Gastrocnemius medialis (tissue), 4 donors: ENCODE measurements around the gene UNC5B.

ENCODE experiments used
- CTCF ChIP-seq, 5 experiments: fragments of 450-650 bp in 3 of 5; fragments of 200-600 bp in 2 of 5; sonication (generic) in 2 of 5; IDR thresholded peaks in 4 of 5; conservative IDR thresholded peaks in 1 of 5; 1 replicate in 4 of 5; 2 replicates in 1 of 5; pipeline ENCODE4 v1.5.1; 2016 to 2019; ENCODE audit warnings: antibody characterized with exemption in 5 of 5, mild to moderate bottlenecking in 3 of 5, moderate library complexity in 3 of 5
- POLR2A ChIP-seq, 2 donors: fragments of 450-650 bp; IDR thresholded peaks; one replicate each; pipeline ENCODE4 v1.6.1; 2017; ENCODE audit warnings: antibody characterized with exemption in 2 of 2, mild to moderate bottlenecking in 2 of 2, moderate library complexity in 2 of 2

- TF ChIP-seq CTCF (IDR thresholded peaks at IDR 0.05 in 4 of 5, conservative IDR thresholded peaks at IDR 0.05 in 1 of 5) (no peak), POLR2A (IDR thresholded peaks at IDR 0.05) (no peak)
Measured at GRCh38 chr10:71191019-71191418, 21.4 kb upstream of the UNC5B start.
